HUES64 (cell line): ENCODE measurements around the gene VASH2.

Experiments
- H3K27ac ChIP-seq: 2 replicates; pipeline ENCODE4 v1.7.0; 2013; ENCODE audit warnings: low read depth, low read length, inconsistent platforms
- H3K27me3 ChIP-seq: 2 replicates; pipeline ENCODE4 v1.6.1; 2013; ENCODE audit warnings: mild to moderate bottlenecking, low read length; ENCODE audit not compliant: insufficient read depth
- H3K36me3 ChIP-seq: 2 replicates; pipeline ENCODE4 v1.6.1; 2013; ENCODE audit warnings: mild to moderate bottlenecking, low read length; ENCODE audit not compliant: insufficient read depth
- H3K4me1 ChIP-seq: 2 replicates; pipeline ENCODE4 v1.6.1; 2013; ENCODE audit warnings: mild to moderate bottlenecking, low read length, moderate library complexity; ENCODE audit not compliant: insufficient read depth
- H3K4me3 ChIP-seq: 2 replicates; pipeline ENCODE4 v1.5.1; 2013; ENCODE audit warnings: mild to moderate bottlenecking, low read length, moderate library complexity
- H3K9ac ChIP-seq: 2 replicates; pipeline ENCODE4 v1.6.1; 2013; ENCODE audit warnings: mild to moderate bottlenecking, low read depth, low read length
- H3K9me3 ChIP-seq: 2 replicates; pipeline ENCODE4 v1.6.1; 2013; ENCODE audit warnings: low read depth, low read length; ENCODE audit not compliant: insufficient read depth
- WGBS: fragments of 150-250, 120-280 bp; methylation state at CpG from one replicate; pipeline ENCODE4 v1.1.7; 2013; ENCODE audit warnings: missing lambda C conversion rate; 5-methylcytosine and 5-hydroxymethylcytosine counted together

The VASH2 gene

DNA sequence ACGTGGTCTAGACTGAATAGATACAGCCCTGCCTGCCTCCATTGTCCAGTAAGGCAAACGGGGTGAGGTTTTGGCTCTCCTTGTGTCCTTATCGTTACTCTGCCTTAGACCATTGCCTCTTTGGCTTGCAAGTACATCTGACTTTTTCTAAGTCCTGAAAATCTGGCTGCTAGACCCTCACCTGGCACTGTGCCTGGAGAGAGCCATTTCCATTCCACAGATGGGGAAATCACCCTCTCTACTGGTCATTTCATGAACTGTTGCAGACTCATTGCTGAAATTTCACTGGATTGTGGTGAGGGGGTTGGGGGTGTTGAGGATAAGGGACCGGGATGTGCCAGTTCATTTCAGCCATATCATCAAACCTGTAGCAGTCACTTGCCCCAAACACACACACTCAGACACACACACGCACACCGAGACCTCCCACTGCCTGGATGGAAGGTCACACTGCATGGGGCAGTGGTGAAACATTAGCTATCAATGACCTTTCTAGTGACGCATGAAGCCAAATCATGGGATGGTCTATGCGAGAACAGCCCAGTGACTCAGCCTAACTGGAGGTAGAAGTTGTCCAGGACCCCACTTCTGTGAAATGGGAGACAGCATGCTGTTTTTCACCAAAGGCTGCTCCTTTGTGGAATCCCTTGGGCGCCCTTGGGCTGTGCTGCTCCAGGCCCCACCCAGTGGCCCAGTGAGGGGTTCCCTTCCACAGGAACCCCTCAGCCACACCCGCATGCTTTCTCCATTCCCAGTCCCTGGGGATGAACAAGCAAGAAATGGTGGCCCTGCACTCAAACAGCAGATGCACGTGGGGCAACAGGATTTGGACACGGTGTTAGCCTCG, 34.9 kb upstream of the VASH2 start:
- no peaks in the 10 kb centered on the region for H3K27me3 ChIP-seq
- H3K4me3 ChIP-seq = peak overlapping the region; percentile 24; the same call in 1 of the 2 replicates
- peak overlapping the region; percentile 98 for H3K27ac ChIP-seq
- H3K9ac ChIP-seq = peak overlapping the region; percentile 77
- no peaks in the 10 kb centered on the region for H3K36me3 ChIP-seq
- peaks cover 27% of the 10 kb centered on the region for H3K4me1 ChIP-seq
- WGBS = 60% methylated on average over 12 of the region's 13 CpGs
- no peaks in the 10 kb centered on the region for H3K9me3 ChIP-seq

DNA sequence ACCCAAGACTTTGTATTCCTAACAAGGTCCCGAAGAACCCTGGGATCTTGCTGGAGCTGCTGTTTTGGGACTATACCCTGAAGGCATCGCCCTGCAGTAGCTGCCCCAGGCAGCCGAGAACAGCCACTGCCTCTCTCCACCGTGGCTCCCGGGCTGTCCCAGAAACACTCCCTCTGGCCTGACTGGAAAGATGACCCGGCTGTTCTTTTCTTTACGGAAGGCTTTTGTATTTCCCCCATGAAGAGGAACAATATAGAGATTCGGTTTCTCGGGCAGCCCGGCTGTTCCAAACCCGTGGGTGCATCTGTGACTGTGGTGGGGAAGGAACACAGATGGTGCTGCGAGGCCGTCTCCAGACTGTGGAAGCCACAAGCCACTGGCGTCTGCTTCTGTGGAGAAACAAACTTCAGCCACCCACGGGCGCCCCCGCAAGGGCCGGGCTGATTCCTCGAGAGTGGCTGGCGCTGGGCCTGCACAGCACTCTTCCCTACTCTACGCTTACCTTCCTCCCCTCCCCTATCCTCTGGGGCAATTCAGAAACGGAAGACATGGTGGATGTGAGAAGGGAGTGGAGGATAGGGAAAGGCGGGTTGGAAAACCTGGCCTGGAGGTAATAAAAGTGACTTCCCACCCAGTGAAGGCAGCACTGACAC, 33.7 kb upstream of the VASH2 start:
- H3K4me3 ChIP-seq = peak overlapping the region; percentile 34
- WGBS = 30% methylated on average over 23 of the region's 23 CpGs
- no peaks in the 10 kb centered on the region for H3K27me3 ChIP-seq
- H3K27ac ChIP-seq = peak overlapping the region; percentile 98
- peaks cover 27% of the 10 kb centered on the region for H3K4me1 ChIP-seq
- no peaks in the 10 kb centered on the region for H3K9me3 ChIP-seq
- H3K9ac ChIP-seq = peak overlapping the region; percentile 77
- no peaks in the 10 kb centered on the region for H3K36me3 ChIP-seq

- no peak overlapping the region for H3K9ac ChIP-seq
- WGBS = 45% methylated on average over 8 of the region's 9 CpGs
- no peaks in the 10 kb centered on the region for H3K36me3 ChIP-seq
- H3K27me3 ChIP-seq = no peaks in the 10 kb centered on the region
- H3K4me3 ChIP-seq = peak overlapping the region; percentile 34
- peak overlapping the region; percentile 98 for H3K27ac ChIP-seq
- peaks cover 27% of the 10 kb centered on the region for H3K4me1 ChIP-seq
- H3K9me3 ChIP-seq = no peaks in the 10 kb centered on the region
These were observed 33.2 kb upstream of the VASH2 start for GRCh38 chr1:212917134-212917485.

GRCh38 chr1:212917858-212918257, 32.5 kb upstream of the VASH2 start:
- Histone ChIP-seq H3K4me3 (no peak overlapping the region), H3K36me3 (no peaks in the 10 kb centered on the region), H3K27me3 (no peaks in the 10 kb centered on the region), H3K4me1 (peaks cover 27% of the 10 kb centered on the region), H3K27ac (no peak overlapping the region), H3K9me3 (no peaks in the 10 kb centered on the region), H3K9ac (no peak overlapping the region)
- WGBS = 89% methylated on average over 5 of the region's 5 CpGs

- Histone ChIP-seq H3K27me3 (no peaks in the 10 kb centered on the region), H3K9ac (no peak overlapping the region), H3K4me3 (no peak overlapping the region), H3K4me1 (peaks cover 27% of the 10 kb centered on the region), H3K9me3 (no peaks in the 10 kb centered on the region), H3K36me3 (no peaks in the 10 kb centered on the region), H3K27ac (no peak overlapping the region)
- WGBS = 79% methylated on average over 2 of the region's 2 CpGs
These were observed 31.5 kb upstream of the VASH2 start for GRCh38 chr1:212918824-212919223.

- Histone ChIP-seq H3K9ac (no peak overlapping the region), H3K9me3 (no peaks in the 10 kb centered on the region), H3K27me3 (no peaks in the 10 kb centered on the region), H3K4me3 (no peak overlapping the region), H3K36me3 (no peaks in the 10 kb centered on the region), H3K4me1 (peaks cover 19% of the 10 kb centered on the region), H3K27ac (no peak overlapping the region)
- WGBS = 85% methylated on average over 7 of the region's 7 CpGs
These were observed 30.1 kb upstream of the VASH2 start for GRCh38 chr1:212920246-212920645.

- Histone ChIP-seq H3K9me3 (no peaks in the 10 kb centered on the region), H3K27ac (no peak overlapping the region), H3K4me1 (peaks cover 13% of the 10 kb centered on the region), H3K36me3 (no peaks in the 10 kb centered on the region), H3K4me3 (no peak overlapping the region), H3K27me3 (no peaks in the 10 kb centered on the region), H3K9ac (no peak overlapping the region)
- 85% methylated on average over 6 of the region's 6 CpGs for WGBS
These were observed 29.4 kb upstream of the VASH2 start for GRCh38 chr1:212920896-212921295.

GRCh38 chr1:212922016-212922415, 28.3 kb upstream of the VASH2 start:
- Histone ChIP-seq H3K4me1 (peaks cover 2% of the 10 kb centered on the region; the same call in 1 of the 2 replicates), H3K9ac (no peak overlapping the region), H3K27ac (no peak overlapping the region), H3K4me3 (no peak overlapping the region), H3K36me3 (no peaks in the 10 kb centered on the region), H3K9me3 (no peaks in the 10 kb centered on the region), H3K27me3 (no peaks in the 10 kb centered on the region)
- WGBS = 90% methylated on average over 5 of the region's 5 CpGs

- WGBS = 92% methylated on average over 6 of the region's 6 CpGs
- H3K4me3 ChIP-seq = no peak overlapping the region
- H3K36me3 ChIP-seq = no peaks in the 10 kb centered on the region
These were observed 24.0 kb upstream of the VASH2 start for GRCh38 chr1:212926372-212926771.

DNA sequence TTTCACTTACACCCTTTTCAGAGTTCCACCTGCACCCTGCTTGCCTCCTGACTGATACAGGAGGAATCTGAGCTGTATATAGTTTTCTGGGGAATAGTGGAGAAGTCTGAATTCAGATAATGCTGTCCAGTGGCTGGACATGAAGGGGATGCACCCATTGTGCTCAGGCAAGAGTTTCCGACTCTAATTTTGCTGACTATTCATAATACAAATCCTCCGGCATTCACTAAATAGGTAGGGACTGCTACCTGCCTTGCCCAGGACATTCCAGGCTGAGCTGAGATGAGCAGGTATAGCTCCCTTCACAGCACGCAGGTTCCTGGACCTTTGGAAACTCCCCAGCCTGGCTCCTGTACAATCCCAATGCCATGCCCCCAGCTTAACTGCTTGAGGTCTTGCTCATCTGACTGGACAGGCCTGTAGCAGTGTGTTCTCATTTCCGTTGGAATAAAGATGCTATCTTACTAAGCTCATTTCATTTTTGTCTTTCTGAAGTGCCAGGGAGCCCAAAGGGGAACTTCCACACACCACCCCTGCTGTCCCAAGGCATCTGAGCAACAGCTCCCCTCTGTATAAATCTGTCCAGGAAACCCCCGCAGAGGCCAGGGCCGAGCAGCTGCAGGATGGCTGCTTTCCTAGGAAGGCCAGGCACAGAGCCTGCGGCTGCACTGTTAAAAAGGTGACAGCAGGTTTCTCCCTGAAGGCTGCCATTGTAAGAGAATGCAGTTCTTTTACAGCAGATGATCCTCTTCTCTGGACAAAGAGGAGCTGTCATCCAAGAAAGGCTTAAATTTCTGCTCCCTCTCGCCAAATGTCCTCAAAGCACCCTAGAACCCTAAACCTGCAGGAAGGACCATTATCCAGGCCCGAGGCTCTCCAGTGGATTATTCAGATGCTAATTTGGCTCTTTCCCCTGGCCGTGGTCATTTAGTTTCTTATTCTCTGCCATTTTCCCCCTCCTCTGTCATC, 21.7 kb upstream of the VASH2 start:
- H3K36me3 ChIP-seq = no peaks in the 10 kb centered on the region
- H3K9ac ChIP-seq = peak overlapping the region; percentile 10; the same call in 1 of the 2 replicates
- H3K27ac ChIP-seq = peak overlapping the region; percentile 84
- H3K9me3 ChIP-seq = no peaks in the 10 kb centered on the region
- 31% methylated on average over 10 of the region's 10 CpGs for WGBS
- H3K4me3 ChIP-seq = no peak overlapping the region
- H3K27me3 ChIP-seq = no peaks in the 10 kb centered on the region
- H3K4me1 ChIP-seq = peaks cover 25% of the 10 kb centered on the region

More at GRCh38 chr1:212926372-212926771, 24.0 kb upstream of the VASH2 start:
- Histone ChIP-seq H3K27ac (no peak overlapping the region), H3K9me3 (no peaks in the 10 kb centered on the region), H3K9ac (no peak overlapping the region), H3K27me3 (no peaks in the 10 kb centered on the region), H3K4me1 (peaks cover 22% of the 10 kb centered on the region)
